Hippocampal formation (tissue), 2 donors: ENCODE data around the gene IL10.
A peak's percentile ranks its signal among the peaks of the same experiment; 100 is the strongest.

ENCODE experiments used
- DNase-seq, 2 donors: peaks; one replicate each; lab custom pipeline; 2025; lab: John Stamatoyannopoulos, UW

Gene IL10

DNA sequence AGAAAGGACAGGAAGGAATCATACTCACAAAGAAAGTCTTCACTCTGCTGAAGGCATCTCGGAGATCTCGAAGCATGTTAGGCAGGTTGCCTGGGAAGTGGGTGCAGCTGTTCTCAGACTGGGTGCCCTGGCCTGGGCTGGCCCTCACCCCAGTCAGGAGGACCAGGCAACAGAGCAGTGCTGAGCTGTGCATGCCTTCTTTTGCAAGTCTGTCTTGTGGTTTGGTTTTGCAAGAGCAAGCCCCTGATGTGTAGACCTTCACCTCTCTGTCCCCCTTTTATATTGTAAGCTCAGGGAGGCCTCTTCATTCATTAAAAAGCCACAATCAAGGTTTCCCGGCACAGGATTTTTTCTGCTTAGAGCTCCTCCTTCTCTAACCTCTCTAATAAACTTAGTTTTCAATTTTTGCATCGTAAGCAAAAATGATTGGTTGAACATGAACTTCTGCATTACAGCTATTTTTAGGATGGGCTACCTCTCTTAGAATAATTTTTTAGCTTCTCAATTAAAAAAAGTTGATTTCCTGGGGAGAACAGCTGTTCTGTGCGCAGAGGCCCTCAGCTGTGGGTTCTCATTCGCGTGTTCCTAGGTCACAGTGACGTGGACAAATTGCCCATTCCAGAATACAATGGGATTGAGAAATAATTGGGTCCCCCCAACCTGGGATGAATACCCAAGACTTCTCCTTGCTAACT lies at the start of gene IL10:
Gene IL10 (minus strand): TSS at position 252 of the 695 bp plus-strand sequence. CDS start 59 bp downstream, at position 193.
- peak in 1 of 2 donors; percentile 27 for DNase-seq

DNA sequence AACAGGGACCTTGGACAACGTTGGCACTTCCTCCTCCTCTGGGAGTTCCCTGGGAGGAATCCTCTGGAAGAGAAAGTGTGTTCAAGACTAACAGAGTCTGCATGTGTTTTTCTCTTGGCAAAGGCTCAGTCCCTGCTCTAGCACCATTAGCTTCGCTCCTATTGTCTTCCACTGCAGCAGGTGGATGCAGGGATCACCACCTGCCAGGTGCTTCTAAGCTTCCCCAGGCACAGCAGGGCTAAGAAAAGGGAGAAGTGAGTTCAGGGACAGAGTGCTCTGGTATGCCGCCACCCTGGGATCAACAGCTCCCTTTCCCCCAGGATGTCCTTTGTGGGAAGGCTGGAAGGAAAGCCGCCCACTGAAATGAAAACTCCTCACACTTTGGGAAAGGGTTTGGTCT lies 49.2 kb upstream of the IL10 start:
- no peak for DNase-seq

DNA sequence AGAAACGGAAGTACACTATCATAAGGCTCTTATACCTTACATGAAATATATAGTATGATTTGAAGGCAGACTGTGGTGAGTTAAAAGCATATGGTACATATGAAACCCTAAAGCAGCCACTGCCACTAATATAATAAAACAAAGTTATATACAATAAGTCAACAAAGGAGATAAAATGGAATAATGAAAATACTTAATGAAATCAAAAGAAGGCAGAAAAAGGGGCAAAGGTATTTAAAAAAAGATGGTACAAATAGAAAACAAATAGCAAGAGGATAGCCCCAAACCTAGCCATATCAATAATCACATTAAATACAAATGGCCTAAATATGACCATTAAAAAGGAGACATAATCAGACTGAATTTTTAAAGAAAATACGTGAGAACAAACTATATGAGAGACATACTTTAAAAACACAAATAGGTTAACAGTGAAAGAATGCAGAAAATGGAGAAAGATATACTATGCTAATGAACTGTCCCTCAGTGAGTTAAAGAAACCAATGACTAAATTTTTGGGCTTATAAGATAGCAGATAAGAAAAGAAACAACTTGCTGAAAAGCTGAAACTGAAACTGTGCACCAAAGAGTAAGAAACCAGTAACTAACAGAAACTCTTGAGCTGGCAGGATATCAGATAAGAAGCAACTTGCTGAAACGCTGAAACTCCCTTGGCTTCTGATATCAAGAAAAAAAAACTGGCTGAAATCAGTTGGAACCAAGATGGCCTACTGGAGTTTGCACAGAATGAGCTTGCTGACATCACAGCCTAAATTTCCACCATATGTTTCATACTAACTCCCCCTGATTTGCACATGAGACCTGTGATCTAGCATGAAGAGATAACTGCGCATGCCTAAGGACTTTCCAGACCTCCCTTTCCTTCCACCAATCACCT lies 44.3 kb upstream of the IL10 start:
- no peak for DNase-seq

DNA sequence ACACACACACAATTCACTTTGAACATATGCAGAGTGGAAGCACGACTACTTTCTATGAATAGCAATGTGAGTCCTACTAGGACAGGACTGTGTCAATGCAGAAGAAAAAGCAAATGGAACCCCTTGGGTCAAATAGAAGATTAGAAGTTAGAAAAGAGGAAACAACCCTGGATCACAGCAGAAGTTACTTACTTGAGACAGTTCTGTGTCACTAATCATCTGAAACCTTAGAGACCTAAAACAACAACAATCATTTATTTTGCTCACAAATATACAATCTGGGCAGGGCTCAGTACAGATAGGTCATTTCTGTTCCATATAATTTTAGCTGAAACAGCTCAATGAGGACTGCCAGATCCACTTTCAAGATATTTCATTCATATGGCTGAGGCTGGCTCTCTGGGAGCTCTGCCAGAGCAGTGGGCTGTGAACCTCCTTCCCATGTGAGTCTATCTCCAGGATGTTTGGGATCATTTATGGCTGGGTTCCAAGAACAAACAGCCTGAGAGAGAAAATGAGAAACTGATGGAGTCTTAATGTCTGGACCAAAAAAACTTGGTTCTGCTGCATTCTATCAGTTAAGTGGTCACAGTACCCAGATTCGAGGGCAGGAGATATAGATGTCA lies 42.5 kb upstream of the IL10 start:
- no peak for DNase-seq

DNA sequence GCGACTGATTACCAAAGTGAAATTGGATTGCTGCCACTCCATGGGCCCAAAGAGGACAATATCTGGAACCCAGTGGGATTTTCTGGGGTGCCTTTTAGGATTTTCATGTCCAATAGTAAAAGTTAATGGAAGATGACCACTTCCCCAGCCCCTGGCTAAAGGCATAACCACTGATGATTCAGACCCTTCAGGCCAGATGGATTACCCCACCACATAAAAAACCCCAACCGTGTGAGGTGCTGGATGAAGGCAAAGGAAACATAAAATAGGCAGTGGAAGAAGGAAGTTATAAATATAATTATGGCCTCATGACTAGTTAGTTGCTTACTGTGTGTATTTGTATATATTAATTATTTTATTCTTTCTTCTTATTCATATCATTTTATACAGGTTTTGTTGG lies 40.2 kb upstream of the IL10 start:
- no peak for DNase-seq

DNA sequence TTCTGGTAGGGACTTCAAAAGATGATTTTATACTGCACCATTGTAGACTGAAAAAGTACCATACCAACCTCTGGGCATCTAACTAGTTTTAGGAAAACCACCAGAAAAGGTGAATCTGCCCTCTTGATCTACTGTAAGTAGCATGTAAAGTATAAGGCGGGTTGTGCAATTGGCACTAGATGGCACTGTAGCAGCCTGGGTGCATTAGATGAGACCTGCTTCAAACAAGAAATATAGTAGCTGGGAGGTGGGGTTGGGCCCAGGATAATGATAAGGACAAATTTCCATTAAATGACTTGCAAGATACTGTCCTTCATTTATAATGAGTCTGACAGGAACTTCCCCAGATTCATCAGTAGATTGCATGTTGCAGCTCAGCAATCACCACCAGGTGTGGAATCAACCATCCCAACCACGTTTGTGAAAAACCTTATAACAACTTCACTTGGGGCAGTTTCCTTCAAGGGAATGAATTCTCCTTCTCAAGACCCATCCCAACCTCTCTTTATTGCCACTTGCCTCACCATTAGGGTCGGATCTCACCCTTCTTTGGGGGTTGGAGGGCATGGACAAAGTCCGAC lies 37.3 kb upstream of the IL10 start:
- no peak for DNase-seq

DNA sequence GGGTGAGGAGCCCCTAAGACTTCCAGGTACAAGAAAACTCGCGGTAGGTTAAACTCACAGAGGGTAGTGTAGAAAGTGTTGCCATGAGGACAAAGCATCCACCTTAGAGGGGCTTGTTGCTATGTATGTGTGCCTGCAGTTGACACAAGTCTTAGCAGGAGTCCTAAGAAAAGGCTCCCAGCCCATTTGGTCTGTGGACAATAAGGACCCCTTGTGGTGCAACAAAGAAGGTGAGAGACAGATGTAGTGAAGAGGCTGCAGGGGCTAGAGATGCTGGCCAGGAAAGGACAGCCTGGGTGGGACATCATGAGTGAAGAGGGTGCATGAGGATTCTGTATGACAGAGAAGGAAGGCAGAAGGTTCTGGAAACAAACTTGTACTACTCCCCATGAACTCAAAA lies 36.3 kb upstream of the IL10 start:
- DNase-seq: no peak

DNA sequence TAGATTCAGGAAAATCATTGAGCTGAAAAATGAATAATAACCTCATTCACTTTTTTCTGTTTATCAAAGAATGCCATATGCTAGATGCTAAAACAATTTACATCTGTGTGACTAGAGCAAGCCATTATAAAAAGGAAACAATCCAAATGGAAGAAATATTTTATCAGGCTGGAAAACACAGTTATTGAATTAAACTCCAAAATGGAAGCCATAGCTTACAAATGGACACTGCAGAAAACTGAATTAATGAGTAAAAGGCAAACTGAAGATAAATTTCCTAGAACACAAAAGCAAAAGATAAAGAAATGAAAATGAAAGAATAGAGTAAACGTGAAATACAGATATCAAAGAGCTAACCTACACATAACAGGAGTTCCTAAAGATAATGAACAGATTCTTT lies 33.1 kb upstream of the IL10 start:
- no peak for DNase-seq

DNA sequence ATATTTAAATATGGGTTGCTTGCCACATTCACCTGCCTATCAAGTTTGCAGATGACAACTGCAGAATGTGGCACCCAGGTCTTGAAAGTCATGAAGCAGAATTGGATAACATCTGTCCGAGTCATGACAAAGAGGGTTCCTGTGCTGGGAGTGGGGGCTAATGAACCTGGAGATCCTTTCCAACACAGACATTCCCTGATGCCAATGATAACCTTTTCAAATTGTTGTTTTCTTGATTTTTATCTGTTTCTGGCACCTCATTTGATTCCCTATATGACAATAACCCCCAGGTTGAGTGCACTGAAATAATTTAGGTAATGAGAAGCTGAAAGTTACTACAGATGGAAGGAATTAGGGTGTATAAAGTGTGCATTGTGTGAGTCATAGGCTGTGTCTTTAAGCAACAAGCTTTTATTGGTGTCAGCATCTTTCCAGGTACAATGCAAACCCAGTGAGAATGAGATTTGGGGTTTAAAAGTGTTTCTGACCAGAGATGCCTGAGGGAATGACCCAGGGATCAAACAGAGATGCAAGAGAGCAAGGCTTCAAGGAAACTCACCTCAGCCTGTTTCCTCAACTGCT lies 32.0 kb upstream of the IL10 start:
- no peak for DNase-seq

DNA sequence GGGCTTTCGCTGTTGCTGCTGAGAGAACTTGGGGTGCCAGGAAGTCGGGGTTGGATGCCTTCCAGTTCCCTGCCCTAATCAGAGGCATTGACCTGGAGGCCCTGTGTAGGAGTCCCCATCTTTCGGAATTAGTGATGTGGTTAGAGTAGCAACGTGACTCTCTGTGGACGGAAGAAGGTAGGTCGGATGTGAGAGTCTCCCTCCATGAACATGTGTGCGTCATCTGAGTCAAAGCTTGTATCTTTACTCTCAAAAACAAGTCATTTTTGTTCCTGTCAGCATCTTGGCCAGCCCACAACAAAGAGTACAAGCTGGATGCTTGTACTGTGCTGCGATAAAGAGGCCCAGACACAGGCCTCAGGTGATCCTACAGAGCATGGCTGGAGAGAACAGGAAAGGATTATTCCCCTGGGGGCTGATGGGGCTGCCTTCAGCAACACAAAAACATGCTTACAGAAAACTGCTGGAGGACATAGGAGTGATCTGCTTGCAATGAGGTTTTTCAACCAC lies 31.0 kb upstream of the IL10 start:
- DNase-seq: no peak

DNA sequence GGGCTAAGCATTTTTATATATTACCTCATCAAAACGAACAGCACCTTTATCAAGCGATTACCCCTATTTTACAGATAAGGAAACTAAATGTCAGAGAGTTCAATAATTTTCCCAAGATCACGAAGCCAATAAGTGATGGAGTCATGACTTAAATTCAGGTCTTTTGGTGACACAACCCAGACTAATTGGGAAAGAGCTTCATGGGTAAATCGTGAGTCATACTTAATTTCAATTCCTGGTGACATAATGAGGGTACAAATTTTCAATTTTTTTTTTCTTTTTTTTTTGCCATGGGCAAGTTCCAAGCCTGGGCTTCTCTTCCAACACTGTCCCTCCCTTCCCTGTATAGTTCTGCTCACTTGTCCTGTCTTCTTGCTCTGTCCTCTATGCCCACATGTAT lies 30.1 kb upstream of the IL10 start:
- no peak for DNase-seq

DNA sequence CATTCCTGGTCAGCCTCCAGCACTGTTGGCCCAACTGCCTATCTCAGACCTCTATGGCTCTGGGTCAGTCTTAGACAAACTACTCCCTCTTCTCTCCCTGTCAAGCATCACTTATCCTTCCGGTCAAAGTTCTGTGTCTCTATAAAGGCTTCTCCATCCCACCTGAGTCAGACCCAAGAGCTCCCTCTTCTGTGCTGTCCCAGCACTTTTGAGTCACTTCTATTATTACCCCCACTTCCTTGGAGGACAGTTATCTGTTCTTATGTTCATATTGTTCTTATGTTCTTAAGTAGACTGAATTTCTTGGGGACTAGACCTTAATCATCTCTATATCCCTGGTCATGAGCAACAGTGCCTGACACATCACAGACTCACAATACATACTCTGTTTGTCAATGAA lies 29.2 kb upstream of the IL10 start:
- DNase-seq: no peak

DNA sequence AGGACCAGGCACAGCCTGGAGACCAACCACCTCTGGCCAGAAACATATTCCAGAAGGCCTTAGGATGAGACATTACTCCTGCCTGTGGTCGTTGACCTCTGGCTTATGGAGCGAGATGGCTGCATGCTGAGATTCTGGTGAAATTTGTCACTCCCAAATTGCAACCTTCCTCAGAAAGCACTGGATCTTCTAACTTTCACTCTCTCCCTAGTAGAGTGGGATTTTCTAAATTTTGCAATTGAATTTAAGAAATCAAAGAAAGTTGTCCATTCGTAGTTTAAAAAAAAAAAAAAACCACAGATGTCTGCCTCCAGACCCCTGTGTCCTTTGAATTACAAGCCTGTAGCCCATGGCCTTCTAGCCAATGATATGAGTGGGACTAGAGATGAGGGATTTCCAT lies 28.6 kb upstream of the IL10 start:
- no peak for DNase-seq

DNA sequence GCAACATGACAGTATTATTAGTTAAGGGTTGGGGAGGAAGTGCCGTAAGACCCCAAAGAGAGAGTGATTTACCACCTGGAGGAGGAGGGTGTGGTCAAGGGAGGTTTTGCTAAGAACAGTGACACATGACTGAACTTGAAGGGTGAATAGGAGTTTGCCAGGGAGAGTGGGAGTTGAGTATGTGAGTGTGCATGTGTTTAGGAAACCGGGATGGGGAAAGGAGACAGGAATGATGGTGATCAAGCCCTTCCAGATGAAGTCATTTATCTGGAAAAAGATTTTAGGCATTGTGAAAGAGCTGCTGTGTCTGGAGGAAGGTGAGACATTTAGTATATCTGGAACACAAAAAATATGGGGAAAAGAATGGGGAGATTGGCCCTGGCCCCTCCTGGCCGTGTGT lies 28.1 kb upstream of the IL10 start:
- no peak for DNase-seq

DNA sequence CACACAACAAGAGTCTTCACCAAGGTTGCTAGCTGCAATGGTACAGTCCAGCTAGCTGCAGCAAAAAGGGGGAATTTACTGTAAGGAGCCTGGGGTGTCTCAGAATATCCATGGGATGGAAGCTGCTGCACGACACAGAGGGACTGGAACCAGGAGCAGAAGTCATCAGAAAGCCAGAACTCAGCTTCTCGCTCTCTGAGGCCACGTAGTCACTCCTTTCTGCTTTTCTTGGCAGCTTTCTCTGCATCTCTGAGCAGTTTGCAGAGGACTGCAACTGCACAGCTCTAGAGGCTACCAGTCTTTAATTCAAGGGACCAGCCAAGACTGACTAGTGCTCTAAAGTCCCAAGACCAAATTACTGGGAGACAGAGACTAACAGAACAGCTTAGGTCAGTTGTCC lies 27.0 kb upstream of the IL10 start:
- no peak for DNase-seq

DNA sequence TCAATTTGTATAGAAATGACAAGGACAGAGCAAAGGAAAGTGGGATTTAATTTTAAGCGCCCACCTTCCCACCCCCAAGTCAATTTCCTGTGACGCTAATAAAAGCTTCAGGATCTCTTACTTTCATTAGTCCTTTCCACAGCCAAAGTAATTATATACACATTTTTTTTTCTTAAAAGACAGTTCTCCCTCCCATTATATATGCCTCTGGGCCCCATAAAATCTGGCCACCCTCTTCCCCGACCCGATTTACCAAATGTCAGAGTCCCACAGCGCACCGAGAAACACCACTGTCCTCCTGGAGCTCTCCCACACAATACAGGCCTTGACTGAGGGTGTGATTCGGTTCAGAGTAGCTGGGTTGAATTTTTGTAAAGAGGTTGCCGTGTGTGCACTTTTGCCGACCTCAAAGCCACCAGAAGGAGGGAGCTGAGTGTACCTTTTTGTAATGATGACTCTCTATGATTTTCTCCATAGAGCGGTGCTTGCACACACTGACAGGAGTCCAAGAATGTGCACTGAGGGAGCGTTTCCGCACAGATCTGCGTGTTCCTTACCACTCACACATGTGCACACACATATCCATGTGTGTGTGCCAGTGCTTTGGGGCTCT lies 26.2 kb upstream of the IL10 start:
- no peak for DNase-seq

DNA sequence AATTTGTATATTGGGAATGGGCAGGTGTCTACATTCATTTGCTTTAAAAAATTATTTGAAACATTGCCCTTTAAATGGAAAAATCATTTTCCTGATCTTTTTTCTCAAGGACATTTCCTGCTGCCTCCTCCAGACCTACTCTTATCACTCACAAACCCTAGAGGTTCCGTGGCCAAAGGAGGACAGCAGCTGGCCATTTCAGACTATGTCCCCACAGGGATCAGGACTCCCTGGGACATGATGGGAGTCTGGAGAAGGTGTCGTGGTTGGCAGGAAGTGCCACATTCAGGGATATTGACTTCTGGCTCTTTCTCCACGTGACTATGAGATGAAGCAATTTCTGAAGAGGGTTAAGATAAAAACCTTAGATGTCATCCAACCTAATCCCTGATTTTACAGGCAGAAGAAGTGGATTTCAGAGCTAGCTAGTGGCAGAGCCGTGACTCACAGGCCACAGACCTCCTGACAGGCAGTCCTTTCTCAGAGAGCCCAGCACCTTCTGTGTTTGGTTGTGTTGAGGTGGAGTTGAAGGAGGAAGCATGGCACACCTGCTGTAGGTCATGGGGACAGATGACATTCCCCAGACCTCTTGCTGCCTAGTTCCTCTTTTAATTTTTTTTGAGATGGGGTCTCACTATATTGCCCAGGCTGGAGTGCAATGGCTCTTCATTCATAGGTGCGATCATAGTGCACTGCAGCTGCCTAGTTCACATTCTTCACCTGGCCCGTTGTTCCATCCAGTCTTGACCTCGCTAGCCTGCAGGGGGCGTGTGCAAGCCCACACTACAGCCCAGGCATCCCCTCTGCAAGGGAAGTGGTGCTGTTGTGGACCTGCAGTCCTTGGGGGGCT lies 25.5 kb upstream of the IL10 start:
- no peak for DNase-seq

DNA sequence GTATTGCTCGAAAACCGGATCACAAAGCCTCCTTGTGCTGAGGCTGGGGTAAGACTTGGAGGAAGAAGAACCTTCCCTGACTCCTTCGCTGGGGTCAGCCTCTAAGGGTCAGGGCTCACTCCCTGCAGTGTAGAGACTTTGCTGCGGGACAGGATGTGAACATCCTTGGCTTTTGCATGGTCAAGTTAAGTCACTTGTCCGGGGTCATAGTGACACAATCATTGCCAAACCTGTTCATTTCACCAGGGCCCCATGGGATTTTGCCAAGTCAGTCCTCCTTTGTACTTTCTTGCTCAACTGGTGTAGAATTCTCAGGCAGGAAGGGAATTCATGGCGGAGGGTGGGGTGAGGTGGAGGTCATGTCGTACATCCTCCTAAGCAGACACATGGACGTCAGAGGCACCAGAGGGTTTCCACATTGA lies 24.7 kb upstream of the IL10 start:
- DNase-seq: no peak

DNA sequence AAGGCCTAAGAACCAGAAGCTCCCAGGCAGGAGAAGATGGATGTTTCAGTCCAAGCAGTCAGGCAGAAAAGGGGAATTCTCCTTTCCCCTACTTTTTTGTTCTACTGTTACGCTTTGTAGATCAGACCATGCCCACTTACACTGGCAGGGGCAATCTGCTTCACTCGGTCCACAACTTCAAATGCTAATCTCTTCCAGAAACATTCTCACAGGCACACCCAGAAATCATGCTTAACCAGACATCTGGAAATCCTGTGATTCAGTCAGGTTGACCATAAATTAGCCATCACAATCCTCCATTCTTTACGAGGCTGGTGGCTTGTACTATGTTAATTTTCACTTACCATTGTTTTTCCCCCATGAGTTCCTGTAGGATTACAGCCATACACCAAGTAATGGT lies 23.8 kb upstream of the IL10 start:
- DNase-seq: no peak

DNA sequence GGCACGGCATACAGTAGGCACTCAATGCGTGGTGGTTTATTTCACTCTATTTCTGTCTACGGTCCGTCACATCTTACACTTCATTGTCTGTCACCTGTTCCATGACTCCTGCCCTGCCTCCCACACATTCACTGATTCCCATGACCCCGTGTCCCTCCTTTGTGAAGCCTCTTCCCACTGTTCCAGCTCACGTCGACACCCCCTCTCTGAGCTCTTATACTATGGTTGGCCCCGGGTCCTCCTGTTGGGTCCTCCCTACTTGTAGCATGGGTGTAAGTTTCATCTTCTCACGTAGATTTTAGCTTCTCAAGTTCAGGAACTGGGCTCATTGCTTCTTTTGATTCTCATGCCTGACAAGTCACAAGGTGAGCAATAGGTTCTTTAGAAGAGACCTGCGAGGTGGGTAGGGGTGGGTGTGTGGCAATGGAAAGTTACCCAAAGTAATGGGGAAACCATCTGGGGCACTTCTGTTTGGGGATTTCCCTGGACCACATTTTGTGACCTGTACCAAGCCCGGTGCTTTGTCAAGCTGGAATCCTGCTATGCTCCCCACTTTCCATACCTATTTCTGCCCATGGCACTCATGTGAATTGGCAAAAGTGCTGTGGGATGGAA lies 22.1 kb upstream of the IL10 start:
- DNase-seq: no peak
